Loucy (cell line): ENCODE measurements around the gene SH3RF1.

Experiments used
- EZH2phosphoT487 ChIP-seq: fragments of 200-600 bp; IDR thresholded peaks from 2 replicates; pipeline ENCODE4 v1.6.1; 2018; ENCODE audit warnings: antibody characterized with exemption, mild to moderate bottlenecking, moderate library complexity, borderline replicate concordance
- TF ChIP-seq, protein P1 (sequence below): fragments of 200-600 bp; sonication (generic); conservative IDR thresholded peaks from 2 replicates; pipeline ENCODE4 v1.5.1; 2014; ENCODE audit warnings: mild to moderate bottlenecking, antibody characterized with exemption, low read length

GRCh38 chr4:169269916-169270809 is 593 bp downstream of the SH3RF1 start:
- TF ChIP-seq, protein P1, sequence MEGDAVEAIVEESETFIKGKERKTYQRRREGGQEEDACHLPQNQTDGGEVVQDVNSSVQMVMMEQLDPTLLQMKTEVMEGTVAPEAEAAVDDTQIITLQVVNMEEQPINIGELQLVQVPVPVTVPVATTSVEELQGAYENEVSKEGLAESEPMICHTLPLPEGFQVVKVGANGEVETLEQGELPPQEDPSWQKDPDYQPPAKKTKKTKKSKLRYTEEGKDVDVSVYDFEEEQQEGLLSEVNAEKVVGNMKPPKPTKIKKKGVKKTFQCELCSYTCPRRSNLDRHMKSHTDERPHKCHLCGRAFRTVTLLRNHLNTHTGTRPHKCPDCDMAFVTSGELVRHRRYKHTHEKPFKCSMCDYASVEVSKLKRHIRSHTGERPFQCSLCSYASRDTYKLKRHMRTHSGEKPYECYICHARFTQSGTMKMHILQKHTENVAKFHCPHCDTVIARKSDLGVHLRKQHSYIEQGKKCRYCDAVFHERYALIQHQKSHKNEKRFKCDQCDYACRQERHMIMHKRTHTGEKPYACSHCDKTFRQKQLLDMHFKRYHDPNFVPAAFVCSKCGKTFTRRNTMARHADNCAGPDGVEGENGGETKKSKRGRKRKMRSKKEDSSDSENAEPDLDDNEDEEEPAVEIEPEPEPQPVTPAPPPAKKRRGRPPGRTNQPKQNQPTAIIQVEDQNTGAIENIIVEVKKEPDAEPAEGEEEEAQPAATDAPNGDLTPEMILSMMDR, result peak; percentile 22; the same call in 1 of the 2 replicates
- TF ChIP-seq EZH2phosphoT487, result no peak
